IMR-90 (cell line): ENCODE results near the gene GCH1. TPM values are rescaled to one million over a fixed set of nuclear protein-coding genes. Genes with fewer than 3 reads are reported as not detected.

Source experiments
- ATAC-seq: fragments of 200-7000 bp; cut with Tn5 transposase; 2 replicates; pipeline ENCODE4 v1.9.1; 2020; ENCODE audit warnings: low read depth, mild to moderate bottlenecking, moderate library complexity
- BruUV-seq: library from RNA; stranded (reverse); fragments of 400-500 nt; replicated peaks from 2 replicates; lab custom pipeline; 2021; lab: Mats Ljungman, UMichigan
- CTCF ChIA-PET: fragments of 300-600 bp; formaldehyde crosslinking; extraction: SDS; loops from one replicate; lab custom pipeline; 2021; ENCODE audit warnings: antibody characterized with exemption; lab: Yijun Ruan, JAX
- POLR2A ChIA-PET: fragments of 300-600 bp; sonication (Branson Sonifier 250); formaldehyde crosslinking; loops from one replicate; lab custom pipeline; 2022; ENCODE audit warnings: antibody characterized with exemption; ENCODE audit not compliant: unreplicated experiment; lab: Charles Lee
- DNase-seq: peaks from one replicate; pipeline ENCODE4 v3.0.0; 2013
- H2AFZ ChIP-seq: replicated peaks from 2 replicates; pipeline ENCODE3; 2013; ENCODE audit warnings: low read length, mild to moderate bottlenecking; ENCODE audit not compliant: poor library complexity
- H2AK5ac ChIP-seq: 2 replicates; pipeline ENCODE4 v1.6.1; 2013; ENCODE audit warnings: low read depth, low read length, inconsistent platforms
- H2AK9ac ChIP-seq: replicated peaks from 2 replicates; pipeline ENCODE3; 2013; ENCODE audit warnings: mild to moderate bottlenecking, low read depth, low read length, moderate library complexity; ENCODE audit not compliant: poor library complexity
- H2BK120ac ChIP-seq: 2 replicates; pipeline ENCODE4 v1.6.1; 2013; ENCODE audit warnings: low read depth, low read length, inconsistent platforms
- H2BK15ac ChIP-seq: 3 replicates; pipeline ENCODE4 v1.6.1; 2013; ENCODE audit warnings: low read depth, low read length, inconsistent platforms
- H2BK20ac ChIP-seq: 2 replicates; pipeline ENCODE4 v1.6.1; 2013; ENCODE audit warnings: low read depth, mild to moderate bottlenecking, inconsistent platforms, low read length, moderate library complexity
- H2BK5ac ChIP-seq: 2 replicates; pipeline ENCODE4 v1.6.1; 2013; ENCODE audit warnings: mild to moderate bottlenecking, low read depth, low read length, inconsistent platforms; ENCODE audit not compliant: poor library complexity, severe bottlenecking
- H3K14ac ChIP-seq: replicated peaks from 2 replicates; pipeline ENCODE4 v1.6.1; 2013; ENCODE audit warnings: low read depth, low read length, inconsistent platforms
- H3K18ac ChIP-seq: 2 replicates; pipeline ENCODE4 v1.6.1; 2013; ENCODE audit warnings: low read depth, low read length, control low read depth
- H3K23ac ChIP-seq: 2 replicates; pipeline ENCODE4 v1.6.1; 2013; ENCODE audit warnings: low read depth, low read length, inconsistent platforms
- H3K27ac ChIP-seq: 2 replicates; pipeline ENCODE4 v1.5.1; 2013; ENCODE audit warnings: mild to moderate bottlenecking, control low read depth, low read length; ENCODE audit not compliant: insufficient read depth
- H3K27me3 ChIP-seq: 2 replicates; pipeline ENCODE4 v1.6.1; 2013; ENCODE audit warnings: low read length; ENCODE audit not compliant: control insufficient read depth, insufficient read depth
- H3K36me3 ChIP-seq: 2 replicates; pipeline ENCODE4 v1.6.1; 2013; ENCODE audit warnings: low read length, mixed read lengths; ENCODE audit not compliant: control insufficient read depth, insufficient read depth
- H3K4ac ChIP-seq: 2 replicates; pipeline ENCODE4 v1.6.1; 2013; ENCODE audit warnings: low read depth, low read length, inconsistent platforms
- H3K4me1 ChIP-seq: 2 replicates; pipeline ENCODE4 v1.6.1; 2013; ENCODE audit warnings: low read length, mixed read lengths; ENCODE audit not compliant: control insufficient read depth, insufficient read depth
- H3K4me2 ChIP-seq: 2 replicates; pipeline ENCODE4 v1.6.1; 2013; ENCODE audit warnings: low read depth, mild to moderate bottlenecking, control low read depth, low read length, moderate library complexity
- H3K4me3 ChIP-seq: 2 replicates; pipeline ENCODE4 v1.5.1; 2013; ENCODE audit warnings: low read depth, mild to moderate bottlenecking, control low read depth, low read length, moderate library complexity; ENCODE audit not compliant: insufficient read depth
- H3K56ac ChIP-seq: 2 replicates; pipeline ENCODE4 v1.6.1; 2013; ENCODE audit warnings: low read length, inconsistent platforms; ENCODE audit not compliant: insufficient read depth; ENCODE audit errors: extremely low read depth
- H3K79me1 ChIP-seq, 2 experiments: 2 replicates each; pipeline ENCODE4 v1.6.1; 2013; ENCODE audit warnings: low read length in 2 of 2, inconsistent platforms in 1 of 2, low read depth in 1 of 2
- H3K9ac ChIP-seq: 2 replicates; pipeline ENCODE4 v1.6.1; 2013; ENCODE audit warnings: low read depth, low read length, control low read depth
- H3K9me1 ChIP-seq: 2 replicates; pipeline ENCODE4 v1.6.1; 2013; ENCODE audit warnings: low read length, inconsistent platforms; ENCODE audit not compliant: insufficient read depth
- H3K9me3 ChIP-seq: 2 replicates; pipeline ENCODE4 v1.6.1; 2013; ENCODE audit warnings: low read length; ENCODE audit not compliant: control insufficient read depth, insufficient read depth
- H4K20me1 ChIP-seq: 2 replicates; pipeline ENCODE4 v1.6.1; 2013; ENCODE audit warnings: low read length, inconsistent platforms; ENCODE audit not compliant: insufficient read depth
- H4K5ac ChIP-seq: 2 replicates; pipeline ENCODE4 v1.6.1; 2013; ENCODE audit warnings: mild to moderate bottlenecking, low read depth, low read length, control low read depth
- H4K8ac ChIP-seq, 2 experiments: 2 replicates each; pipeline ENCODE4 v1.6.1; 2013; ENCODE audit warnings: low read depth in 2 of 2, low read length in 2 of 2, control low read depth in 1 of 2, inconsistent platforms in 1 of 2
- H4K91ac ChIP-seq: 2 replicates; pipeline ENCODE4 v1.6.1; 2013; ENCODE audit warnings: low read depth, low read length, inconsistent platforms; ENCODE audit not compliant: insufficient read depth
- BHLHE40 ChIP-seq: fragments of 150-350 bp; IDR thresholded peaks from 2 replicates; pipeline ENCODE4 v1.6.1; 2016; ENCODE audit warnings: mild to moderate bottlenecking, low read depth, low read length
- CHD1 ChIP-seq: IDR thresholded peaks from 2 replicates; pipeline ENCODE4 v1.6.1; 2012; ENCODE audit warnings: low read depth, low read length, improper control_type of control experiment
- FOS ChIP-seq: fragments of 150-350 bp; IDR thresholded peaks from 2 replicates; pipeline ENCODE4 v1.6.1; 2016; ENCODE audit warnings: low read depth, low read length
- MAZ ChIP-seq: IDR thresholded peaks from 2 replicates; pipeline ENCODE4 v1.6.1; 2012; ENCODE audit warnings: low read depth, mild to moderate bottlenecking, low read length, improper control_type of control experiment, moderate library complexity, borderline replicate concordance
- POLR2A ChIP-seq: IDR thresholded peaks from 2 replicates; pipeline ENCODE4 v1.6.1; 2012; ENCODE audit warnings: mild to moderate bottlenecking, low read depth, low read length
- RAD21 ChIP-seq: IDR thresholded peaks from 2 replicates; pipeline ENCODE4 v1.6.1; 2012; ENCODE audit warnings: low read length, improper control_type of control experiment
- RCOR1 ChIP-seq: IDR thresholded peaks from 2 replicates; pipeline ENCODE4 v1.6.1; 2012; ENCODE audit warnings: mild to moderate bottlenecking, low read length, improper control_type of control experiment; ENCODE audit not compliant: insufficient replicate concordance
- whole genome bisulfite sequencing, 2 experiments: methylation state at CpG; one replicate each; pipeline versions ENCODE4 v1.1.5 to v1.1.7; 2013; ENCODE audit warnings: missing lambda C conversion rate in 2 of 2; ENCODE audit not compliant: insufficient read length in 1 of 2; ENCODE audit errors: extremely low coverage in 2 of 2; 5-methylcytosine and 5-hydroxymethylcytosine counted together
- dilution Hi-C: fragments of 300-500 bp; cut with HindIII; formaldehyde crosslinking; loops from one replicate; pipeline ENCODE4 v1.14.3; 2018; ENCODE audit warnings: low sequenced_read_pairs; ENCODE audit not compliant: unreplicated experiment
- in situ Hi-C: fragments of 300-500 bp; cut with MboI; formaldehyde crosslinking; loops from 3 replicates; pipeline ENCODE4 v1.14.3; 2019; ENCODE audit warnings: low sequenced_read_pairs, inconsistent platforms, mixed read lengths
- intact Hi-C: fragments of 100-400 bp; cut with micrococcal nuclease; formaldehyde crosslinking; loops from 2 replicates; pipeline ENCODE4 v1.10.0; 2022
- polyA plus RNA-seq, 3 experiments: library from polyadenylated mRNA; depleted of rRNA; stranded (reverse); fragments of >200 nt; gene quantifications; 2 replicates each; pipeline ENCODE4 v1.2.3, GENCODE V29; 2012; ENCODE audit warnings: low replicate concordance in 1 of 3
- total RNA-seq: library from RNA; depleted of rRNA; stranded (reverse); fragments of >200 nt; gene quantifications from 2 replicates; pipeline ENCODE4 v1.2.3, GENCODE V29; 2012
- TF ChIP-seq, protein P1 (sequence below): fragments of 150-350 bp; IDR thresholded peaks from 2 replicates; pipeline ENCODE4 v1.6.1; 2017; ENCODE audit warnings: mild to moderate bottlenecking, antibody characterized with exemption, low read length, low read depth

The GCH1 gene
- total and polyA plus RNA-seq, 2 of the 4 experiments (the other 2 are of a cell fraction), result 0.54 to 0.74 TPM

DNA sequence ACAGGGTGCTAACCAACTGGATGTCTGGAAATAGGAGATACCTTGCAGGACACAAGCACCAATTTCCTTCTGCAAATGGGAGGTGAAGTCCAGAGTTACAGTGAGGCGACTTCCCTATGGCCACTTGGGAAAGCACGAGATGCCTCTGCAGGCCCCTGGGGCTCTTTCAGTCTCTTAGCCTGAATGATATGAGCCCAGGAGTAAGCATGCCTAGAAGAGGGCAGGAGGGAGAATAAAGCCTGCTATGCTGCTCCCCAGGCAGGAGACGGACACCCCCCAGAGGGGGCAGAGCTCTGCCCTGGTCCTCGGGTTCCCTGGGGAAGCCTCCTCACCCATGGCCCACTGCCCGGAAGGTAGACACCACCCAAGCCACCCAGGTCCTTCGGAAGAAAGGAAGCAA lies 105.1 kb downstream of the GCH1 start:
- H2BK120ac ChIP-seq, result peak overlapping the region; percentile 23; the same call in 1 of the 2 replicates
- CTCF ChIA-PET, result interaction anchor here (0.6 kb wide), 1 partner anchor 481 kb away, joined by 4 read pairs; no protein-coding TSS in a partner anchor
- no TSS peak for BruUV-seq
- no peak overlapping the region for H2BK20ac ChIP-seq
- H3K18ac ChIP-seq, result no peak overlapping the region
- no CpG with 5 or more reads among the region's 6 CpGs for WGBS, 2 experiments
- peak overlapping the region; percentile 19; the same call in 1 of the 2 replicates for H3K14ac ChIP-seq
- no peak overlapping the region for H3K27ac ChIP-seq
- no peak overlapping the region for H4K8ac ChIP-seq
- H4K91ac ChIP-seq, result peak overlapping the region; percentile 39; the same call in 1 of the 2 replicates
- H2AK9ac ChIP-seq, result peak overlapping the region; percentile 39
- H3K27me3 ChIP-seq, result no peaks in the 10 kb centered on the region
- H3K4me3 ChIP-seq, result no peak overlapping the region
- 0 out of 2 replicates have a peak overlapping the region, but pooled peaks have one; percentile 19 for H2AK5ac ChIP-seq
- no peak overlapping the region for H2BK15ac ChIP-seq
- dilution Hi-C loops, result no loop called here
- H2AFZ ChIP-seq, result no peak overlapping the region
- H3K4ac ChIP-seq, result peak overlapping the region; percentile 17; the same call in 1 of the 2 replicates
- DNase-seq (no peak), ATAC-seq (no peak)
- H2BK5ac ChIP-seq, result no peak overlapping the region
- no peaks in the 10 kb centered on the region for H3K79me1 ChIP-seq
- TF ChIP-seq RAD21 (no peak), BHLHE40 (no peak), CHD1 (no peak), RCOR1 (no peak), MAZ (no peak), FOS (no peak), POLR2A (no peak)
- TF ChIP-seq, protein P1, sequence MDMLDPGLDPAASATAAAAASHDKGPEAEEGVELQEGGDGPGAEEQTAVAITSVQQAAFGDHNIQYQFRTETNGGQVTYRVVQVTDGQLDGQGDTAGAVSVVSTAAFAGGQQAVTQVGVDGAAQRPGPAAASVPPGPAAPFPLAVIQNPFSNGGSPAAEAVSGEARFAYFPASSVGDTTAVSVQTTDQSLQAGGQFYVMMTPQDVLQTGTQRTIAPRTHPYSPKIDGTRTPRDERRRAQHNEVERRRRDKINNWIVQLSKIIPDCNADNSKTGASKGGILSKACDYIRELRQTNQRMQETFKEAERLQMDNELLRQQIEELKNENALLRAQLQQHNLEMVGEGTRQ, result no peak
- H3K4me1 ChIP-seq, result peaks cover 13% of the 10 kb centered on the region
- H3K9me1 ChIP-seq, result peaks cover 4% of the 10 kb centered on the region; the same call in 1 of the 2 replicates
- H3K4me2 ChIP-seq, result no peak overlapping the region
- in situ Hi-C loops, result no loop called here
- H3K9me3 ChIP-seq, result peaks cover 7% of the 10 kb centered on the region
- H3K36me3 ChIP-seq, result peaks cover 4% of the 10 kb centered on the region; the same call in 1 of the 2 replicates
- H4K5ac ChIP-seq, result no peak overlapping the region
- H3K9ac ChIP-seq, result no peak overlapping the region
- intact Hi-C loops, result no loop called here
- H4K20me1 ChIP-seq, result no peaks in the 10 kb centered on the region
- H3K56ac ChIP-seq, result no peak overlapping the region
- H3K23ac ChIP-seq, result no peak overlapping the region
- POLR2A ChIA-PET, result no interaction called here
